ENCODE measurements around the gene ETV6.

ETV6 gene

GRCh38 chr12:11846488-11846887 lies 197.0 kb downstream of the ETV6 start:
- H3K36me3 ChIP-seq (ENCODE audit: control insufficient read depth, insufficient read depth, low read length) = no peaks in the 10 kb centered on the region
- H3K4me1 ChIP-seq (ENCODE audit: control insufficient read depth, low read depth, low read length) = no peaks in the 10 kb centered on the region

GRCh38 chr12:11847539-11847938 lies 198.1 kb downstream of the ETV6 start:
- H3K18ac ChIP-seq (ENCODE audit: low read length) = no peak overlapping the region
- no peaks in the 10 kb centered on the region for H3K4me1 ChIP-seq (ENCODE audit: control insufficient read depth, low read depth, low read length)
- DNase-seq = no peak
- no peak overlapping the region for H2BK5ac ChIP-seq (ENCODE audit: low read length)
- H3K79me2 ChIP-seq (ENCODE audit: control insufficient read depth, insufficient read depth, low read length) = no peaks in the 10 kb centered on the region
- no peak overlapping the region for H2AK5ac ChIP-seq (ENCODE audit: low read length)
- H2BK120ac ChIP-seq (ENCODE audit: low read depth, low read length) = no peak overlapping the region
- no peak overlapping the region for H3K27ac ChIP-seq (ENCODE audit: low read depth, low read length)
- H3K23ac ChIP-seq (ENCODE audit: low read length) = no peak overlapping the region
- WGBS (ENCODE audit: extremely low coverage, insufficient coverage, low lambda C conversion rate) = no CpG with 5 or more reads among the region's 1 CpG
- H3K4ac ChIP-seq (ENCODE audit: low read depth, low read length) = no peak overlapping the region
- H3K4me2 ChIP-seq (ENCODE audit: low read length) = no peak overlapping the region
- H3K36me3 ChIP-seq (ENCODE audit: control insufficient read depth, insufficient read depth, low read length) = no peaks in the 10 kb centered on the region
- no peak overlapping the region for H2BK15ac ChIP-seq (replicated peaks; ENCODE audit: low read depth)
- no peaks in the 10 kb centered on the region for H3K27me3 ChIP-seq (ENCODE audit: insufficient read depth, low read length, poor library complexity)
- H3K4me3 ChIP-seq (ENCODE audit: low read length) = no peak overlapping the region
- no peaks in the 10 kb centered on the region for H3K79me1 ChIP-seq (ENCODE audit: low read length)
- no peak overlapping the region for H4K5ac ChIP-seq (ENCODE audit: low read length)
- no peak overlapping the region for H3K56ac ChIP-seq (ENCODE audit: low read length)
- no peak overlapping the region for H3K9ac ChIP-seq (ENCODE audit: low read length)
- no peak overlapping the region for H4K8ac ChIP-seq (ENCODE audit: low read depth, low read length)

More at GRCh38 chr12:11846488-11846887, 197.0 kb downstream of the ETV6 start:
- no peak overlapping the region for H2AK5ac ChIP-seq (ENCODE audit: low read length)
- no peaks in the 10 kb centered on the region for H3K27me3 ChIP-seq (ENCODE audit: insufficient read depth, low read length, poor library complexity)
- no CpG with 5 or more reads among the region's 4 CpGs for WGBS (ENCODE audit: extremely low coverage, insufficient coverage, low lambda C conversion rate)
- no peak overlapping the region for H3K9ac ChIP-seq (ENCODE audit: low read length)
- no peak overlapping the region for H2BK5ac ChIP-seq (ENCODE audit: low read length)
- DNase-seq = no peak
- no peak overlapping the region for H3K27ac ChIP-seq (ENCODE audit: low read depth, low read length)
- H4K8ac ChIP-seq (ENCODE audit: low read depth, low read length) = no peak overlapping the region
- no peak overlapping the region for H3K4ac ChIP-seq (ENCODE audit: low read depth, low read length)
- no peak overlapping the region for H3K4me3 ChIP-seq (ENCODE audit: low read length)
- H2BK120ac ChIP-seq (ENCODE audit: low read depth, low read length) = no peak overlapping the region
- H3K56ac ChIP-seq (ENCODE audit: low read length) = no peak overlapping the region
- H3K4me2 ChIP-seq (ENCODE audit: low read length) = no peak overlapping the region
- no peak overlapping the region for H2BK15ac ChIP-seq (replicated peaks; ENCODE audit: low read depth)
- H3K18ac ChIP-seq (ENCODE audit: low read length) = no peak overlapping the region
- H4K5ac ChIP-seq (ENCODE audit: low read length) = no peak overlapping the region
- H3K79me2 ChIP-seq (ENCODE audit: control insufficient read depth, insufficient read depth, low read length) = no peaks in the 10 kb centered on the region
- no peaks in the 10 kb centered on the region for H3K79me1 ChIP-seq (ENCODE audit: low read length)
- H3K23ac ChIP-seq (ENCODE audit: low read length) = no peak overlapping the region

GRCh38 chr12:11849757-11850504 lies 200.5 kb downstream of the ETV6 start:
- Histone ChIP-seq H4K8ac (ENCODE audit: low read depth, low read length) (no peak overlapping the region), H3K36me3 (ENCODE audit: control insufficient read depth, insufficient read depth, low read length) (no peaks in the 10 kb centered on the region), H2BK15ac (replicated peaks; ENCODE audit: low read depth) (no peak overlapping the region), H4K5ac (ENCODE audit: low read length) (no peak overlapping the region), H3K27ac (ENCODE audit: low read depth, low read length) (no peak overlapping the region), H3K27me3 (ENCODE audit: insufficient read depth, low read length, poor library complexity) (no peaks in the 10 kb centered on the region), H3K79me1 (ENCODE audit: low read length) (no peaks in the 10 kb centered on the region), H3K9ac (ENCODE audit: low read length) (no peak overlapping the region), H3K23ac (ENCODE audit: low read length) (no peak overlapping the region), H2BK5ac (ENCODE audit: low read length) (no peak overlapping the region), H3K18ac (ENCODE audit: low read length) (no peak overlapping the region), H2AK5ac (ENCODE audit: low read length) (no peak overlapping the region), H3K4ac (ENCODE audit: low read depth, low read length) (no peak overlapping the region), H2BK120ac (ENCODE audit: low read depth, low read length) (no peak overlapping the region), H3K56ac (ENCODE audit: low read length) (no peak overlapping the region), H3K4me2 (ENCODE audit: low read length) (no peak overlapping the region), H3K79me2 (ENCODE audit: control insufficient read depth, insufficient read depth, low read length) (no peaks in the 10 kb centered on the region), H3K4me3 (ENCODE audit: low read length) (no peak overlapping the region), H3K4me1 (ENCODE audit: control insufficient read depth, low read depth, low read length) (no peaks in the 10 kb centered on the region)
- no CpG with 5 or more reads among the region's 19 CpGs for WGBS (ENCODE audit: extremely low coverage, insufficient coverage, low lambda C conversion rate)
- DNase-seq = no peak

- H3K27me3 ChIP-seq (ENCODE audit: insufficient read depth, low read length, poor library complexity) = no peaks in the 10 kb centered on the region
- H3K79me2 ChIP-seq (ENCODE audit: control insufficient read depth, insufficient read depth, low read length) = no peaks in the 10 kb centered on the region
- no peak overlapping the region for H3K27ac ChIP-seq (ENCODE audit: low read depth, low read length)
- H2BK15ac ChIP-seq (replicated peaks; ENCODE audit: low read depth) = no peak overlapping the region
- H3K4me3 ChIP-seq (ENCODE audit: low read length) = no peak overlapping the region
- H3K23ac ChIP-seq (ENCODE audit: low read length) = no peak overlapping the region
- DNase-seq = no peak
- H4K5ac ChIP-seq (ENCODE audit: low read length) = no peak overlapping the region
- H3K56ac ChIP-seq (ENCODE audit: low read length) = no peak overlapping the region
- no CpG with 5 or more reads among the region's 12 CpGs for WGBS (ENCODE audit: extremely low coverage, insufficient coverage, low lambda C conversion rate)
- H2AK5ac ChIP-seq (ENCODE audit: low read length) = no peak overlapping the region
- H3K79me1 ChIP-seq (ENCODE audit: low read length) = no peaks in the 10 kb centered on the region
- no peak overlapping the region for H3K4ac ChIP-seq (ENCODE audit: low read depth, low read length)
- no peak overlapping the region for H3K18ac ChIP-seq (ENCODE audit: low read length)
- H2BK5ac ChIP-seq (ENCODE audit: low read length) = no peak overlapping the region
- no peak overlapping the region for H3K9ac ChIP-seq (ENCODE audit: low read length)
- no peak overlapping the region for H3K4me2 ChIP-seq (ENCODE audit: low read length)
- H3K4me1 ChIP-seq (ENCODE audit: control insufficient read depth, low read depth, low read length) = peaks cover 13% of the 10 kb centered on the region
- H2BK120ac ChIP-seq (ENCODE audit: low read depth, low read length) = no peak overlapping the region
- H4K8ac ChIP-seq (ENCODE audit: low read depth, low read length) = no peak overlapping the region
- H3K36me3 ChIP-seq (ENCODE audit: control insufficient read depth, insufficient read depth, low read length) = no peaks in the 10 kb centered on the region
Measured at GRCh38 chr12:11853126-11853525, 203.7 kb downstream of the ETV6 start.

- Histone ChIP-seq H2BK120ac (ENCODE audit: low read depth, low read length) (no peak overlapping the region), H3K79me1 (ENCODE audit: low read length) (no peaks in the 10 kb centered on the region), H2BK5ac (ENCODE audit: low read length) (no peak overlapping the region), H2BK15ac (replicated peaks; ENCODE audit: low read depth) (no peak overlapping the region), H3K56ac (ENCODE audit: low read length) (no peak overlapping the region), H3K27me3 (ENCODE audit: insufficient read depth, low read length, poor library complexity) (no peaks in the 10 kb centered on the region), H3K79me2 (ENCODE audit: control insufficient read depth, insufficient read depth, low read length) (no peaks in the 10 kb centered on the region), H3K4ac (ENCODE audit: low read depth, low read length) (no peak overlapping the region), H3K4me3 (ENCODE audit: low read length) (no peak overlapping the region), H3K36me3 (ENCODE audit: control insufficient read depth, insufficient read depth, low read length) (no peaks in the 10 kb centered on the region), H3K4me1 (ENCODE audit: control insufficient read depth, low read depth, low read length) (peaks cover 15% of the 10 kb centered on the region), H3K18ac (ENCODE audit: low read length) (no peak overlapping the region), H3K4me2 (ENCODE audit: low read length) (no peak overlapping the region), H3K27ac (ENCODE audit: low read depth, low read length) (no peak overlapping the region), H4K8ac (ENCODE audit: low read depth, low read length) (no peak overlapping the region), H3K23ac (ENCODE audit: low read length) (no peak overlapping the region), H3K9ac (ENCODE audit: low read length) (no peak overlapping the region), H4K5ac (ENCODE audit: low read length) (no peak overlapping the region), H2AK5ac (ENCODE audit: low read length) (no peak overlapping the region)
- no CpG with 5 or more reads among the region's 13 CpGs for WGBS (ENCODE audit: extremely low coverage, insufficient coverage, low lambda C conversion rate)
- DNase-seq = no peak
Measured at GRCh38 chr12:11854011-11854499, 204.6 kb downstream of the ETV6 start.

GRCh38 chr12:11855983-11856374 lies 206.5 kb downstream of the ETV6 start:
- Histone ChIP-seq H3K79me2 (ENCODE audit: control insufficient read depth, insufficient read depth, low read length) (no peaks in the 10 kb centered on the region), H3K4me2 (ENCODE audit: low read length) (no peak overlapping the region), H4K5ac (ENCODE audit: low read length) (no peak overlapping the region), H3K56ac (ENCODE audit: low read length) (peak overlapping the region; percentile 6), H2BK5ac (ENCODE audit: low read length) (no peak overlapping the region), H3K27ac (ENCODE audit: low read depth, low read length) (peak overlapping the region; percentile 51), H3K4me1 (ENCODE audit: control insufficient read depth, low read depth, low read length) (peaks cover 20% of the 10 kb centered on the region), H3K27me3 (ENCODE audit: insufficient read depth, low read length, poor library complexity) (no peaks in the 10 kb centered on the region), H3K23ac (ENCODE audit: low read length) (no peak overlapping the region), H2BK15ac (replicated peaks; ENCODE audit: low read depth) (no peak overlapping the region), H4K8ac (ENCODE audit: low read depth, low read length) (no peak overlapping the region), H3K79me1 (ENCODE audit: low read length) (no peaks in the 10 kb centered on the region), H3K4ac (ENCODE audit: low read depth, low read length) (no peak overlapping the region), H2AK5ac (ENCODE audit: low read length) (no peak overlapping the region), H3K4me3 (ENCODE audit: low read length) (no peak overlapping the region), H3K9ac (ENCODE audit: low read length) (no peak overlapping the region), H3K36me3 (ENCODE audit: control insufficient read depth, insufficient read depth, low read length) (no peaks in the 10 kb centered on the region), H2BK120ac (ENCODE audit: low read depth, low read length) (no peak overlapping the region), H3K18ac (ENCODE audit: low read length) (peak overlapping the region; percentile 2)
- no CpG with 5 or more reads among the region's 4 CpGs for WGBS (ENCODE audit: extremely low coverage, insufficient coverage, low lambda C conversion rate)
- DNase-seq = peak; percentile 55

Measured in mesendoderm (in vitro differentiated cells).